ENCODE data around the gene OSER1. TPM values are rescaled to one million over a fixed set of nuclear protein-coding genes. Genes with fewer than 3 reads are reported as not detected.
"Not testable (repeated sequence)": the region's sequence is repeated elsewhere in the genome, so short reads cannot be mapped to it uniquely, and the experiment has no call there.

OSER1 gene
- total RNA-seq, 1 donor from 2014 or later = 53.2 TPM

DNA sequence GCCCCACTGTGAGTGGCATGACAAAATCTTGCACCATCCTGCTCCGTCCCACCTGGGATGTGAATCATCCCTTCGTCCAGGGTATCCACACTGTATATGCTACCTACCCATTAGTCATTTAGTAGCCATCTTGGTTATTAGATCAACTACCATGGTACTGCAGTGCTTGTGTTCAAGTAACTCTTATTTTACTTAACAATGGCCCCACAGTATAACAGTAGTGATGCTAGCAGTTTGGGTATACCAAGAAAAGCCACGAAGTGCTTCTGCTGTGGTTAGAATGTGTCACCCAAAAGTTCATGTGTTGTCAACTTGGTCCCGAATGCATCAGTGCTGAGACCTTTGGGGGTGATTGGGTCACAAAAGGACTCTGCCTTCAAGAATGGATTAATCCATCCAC lies 11.7 kb downstream of the OSER1 start:
- no peak overlapping the region for H3K4me3 ChIP-seq (ENCODE audit: low read depth, low read length)
- peaks cover 15% of the 10 kb centered on the region for H3K36me3 ChIP-seq (ENCODE audit: control insufficient read depth, insufficient read depth, low read length)
- H3K27me3 ChIP-seq (ENCODE audit: control insufficient read depth, insufficient read depth, low read length) = no peaks in the 10 kb centered on the region
- DNase-seq (ENCODE audit: low read depth) = no peak
- FAIRE-seq = peak; percentile 43
- TF ChIP-seq, protein P1, sequence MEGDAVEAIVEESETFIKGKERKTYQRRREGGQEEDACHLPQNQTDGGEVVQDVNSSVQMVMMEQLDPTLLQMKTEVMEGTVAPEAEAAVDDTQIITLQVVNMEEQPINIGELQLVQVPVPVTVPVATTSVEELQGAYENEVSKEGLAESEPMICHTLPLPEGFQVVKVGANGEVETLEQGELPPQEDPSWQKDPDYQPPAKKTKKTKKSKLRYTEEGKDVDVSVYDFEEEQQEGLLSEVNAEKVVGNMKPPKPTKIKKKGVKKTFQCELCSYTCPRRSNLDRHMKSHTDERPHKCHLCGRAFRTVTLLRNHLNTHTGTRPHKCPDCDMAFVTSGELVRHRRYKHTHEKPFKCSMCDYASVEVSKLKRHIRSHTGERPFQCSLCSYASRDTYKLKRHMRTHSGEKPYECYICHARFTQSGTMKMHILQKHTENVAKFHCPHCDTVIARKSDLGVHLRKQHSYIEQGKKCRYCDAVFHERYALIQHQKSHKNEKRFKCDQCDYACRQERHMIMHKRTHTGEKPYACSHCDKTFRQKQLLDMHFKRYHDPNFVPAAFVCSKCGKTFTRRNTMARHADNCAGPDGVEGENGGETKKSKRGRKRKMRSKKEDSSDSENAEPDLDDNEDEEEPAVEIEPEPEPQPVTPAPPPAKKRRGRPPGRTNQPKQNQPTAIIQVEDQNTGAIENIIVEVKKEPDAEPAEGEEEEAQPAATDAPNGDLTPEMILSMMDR (IDR thresholded peaks at IDR 0.05; ENCODE audit: insufficient read depth, low read length, severe bottlenecking) = no peak

GRCh38 chr20:44196271-44196670 lies 14.3 kb downstream of the OSER1 start:
- FAIRE-seq (no peak), DNase-seq (ENCODE audit: low read depth) (no peak)
- Histone ChIP-seq H3K36me3 (ENCODE audit: control insufficient read depth, insufficient read depth, low read length) (peaks cover 15% of the 10 kb centered on the region), H3K27me3 (ENCODE audit: control insufficient read depth, insufficient read depth, low read length) (no peaks in the 10 kb centered on the region), H3K4me3 (ENCODE audit: low read depth, low read length) (no peak overlapping the region)
- TF ChIP-seq, protein P1 (IDR thresholded peaks at IDR 0.05; ENCODE audit: insufficient read depth, low read length, severe bottlenecking) = no peak

- no peak overlapping the region for H3K4me3 ChIP-seq (ENCODE audit: low read depth, low read length)
- DNase-seq (ENCODE audit: low read depth) = no peak
- TF ChIP-seq, protein P1 (IDR thresholded peaks at IDR 0.05; ENCODE audit: insufficient read depth, low read length, severe bottlenecking) = no peak
- no peak for FAIRE-seq
- no peaks in the 10 kb centered on the region for H3K27me3 ChIP-seq (ENCODE audit: control insufficient read depth, insufficient read depth, low read length)
- peaks cover 13% of the 10 kb centered on the region for H3K36me3 ChIP-seq (ENCODE audit: control insufficient read depth, insufficient read depth, low read length)
Measured at GRCh38 chr20:44195605-44196004, 15.0 kb downstream of the OSER1 start.

GRCh38 chr20:44193801-44194200 lies 16.8 kb downstream of the OSER1 start:
- TF ChIP-seq, protein P1 (IDR thresholded peaks at IDR 0.05; ENCODE audit: insufficient read depth, low read length, severe bottlenecking) = no peak
- FAIRE-seq = no peak
- no peak for DNase-seq (ENCODE audit: low read depth)
- H3K27me3 ChIP-seq (ENCODE audit: control insufficient read depth, insufficient read depth, low read length) = no peaks in the 10 kb centered on the region
- no peak overlapping the region for H3K4me3 ChIP-seq (ENCODE audit: low read depth, low read length)
- H3K36me3 ChIP-seq (ENCODE audit: control insufficient read depth, insufficient read depth, low read length) = peaks cover 4% of the 10 kb centered on the region

DNA sequence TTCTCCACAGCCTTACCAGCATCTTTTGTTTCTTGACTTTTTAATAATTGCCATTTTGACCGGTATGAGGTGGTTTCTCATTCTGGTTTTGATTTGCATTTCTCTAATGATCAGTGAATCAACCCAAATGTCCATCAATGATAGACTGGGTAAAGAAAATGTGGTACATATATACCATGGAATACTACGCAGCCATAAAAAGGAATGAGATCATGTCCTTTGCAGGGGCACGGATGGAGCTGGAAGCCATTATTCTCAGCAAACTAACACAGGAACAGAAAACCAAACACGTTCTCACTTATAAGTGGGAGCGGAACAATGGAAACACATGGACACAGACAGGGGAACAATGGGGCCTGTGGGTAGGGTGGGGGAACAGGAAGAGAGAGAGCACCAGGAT lies 18.9 kb downstream of the OSER1 start:
- DNase-seq (ENCODE audit: low read depth); H3K4me3 ChIP-seq (ENCODE audit: low read depth, low read length); FAIRE-seq: not testable (repeated sequence)

DNA sequence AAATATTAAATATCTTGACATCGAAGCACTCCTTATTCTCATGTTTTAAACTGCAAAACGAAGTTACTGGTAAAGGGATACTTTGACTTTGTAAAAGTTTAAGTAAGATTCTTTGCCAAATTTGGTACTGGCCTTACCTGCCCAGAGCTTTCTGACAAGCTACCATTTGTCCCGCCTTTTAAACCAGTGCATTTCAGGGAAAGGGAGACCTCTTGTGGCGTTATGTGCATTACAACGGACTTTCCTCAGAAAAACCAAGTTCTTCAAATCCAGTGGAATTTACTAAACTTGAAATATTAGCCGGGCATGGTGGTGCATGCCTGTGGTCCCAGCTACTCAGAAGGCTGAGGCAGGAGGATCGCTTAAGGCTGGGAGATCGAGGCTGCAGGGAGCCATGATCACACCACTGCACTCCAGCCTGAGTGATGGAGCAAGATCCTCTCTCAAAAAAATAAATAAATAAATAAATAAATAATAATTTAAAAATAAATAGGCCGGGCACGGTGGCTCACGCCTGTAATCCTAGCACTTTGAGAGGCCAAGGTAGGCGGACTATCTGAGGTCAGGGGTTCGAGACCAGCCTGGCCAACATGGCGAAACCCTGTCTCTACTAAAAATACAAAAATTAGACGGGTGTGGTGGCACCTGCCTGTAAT lies 20.2 kb downstream of the OSER1 start:
- H3K27me3 ChIP-seq (ENCODE audit: control insufficient read depth, insufficient read depth, low read length); H3K4me3 ChIP-seq (ENCODE audit: low read depth, low read length); H3K36me3 ChIP-seq (ENCODE audit: control insufficient read depth, insufficient read depth, low read length); FAIRE-seq: not testable (repeated sequence)
- TF ChIP-seq, protein P1 (IDR thresholded peaks at IDR 0.05; ENCODE audit: insufficient read depth, low read length, severe bottlenecking) = peak; percentile 72
- peak; percentile 78 for DNase-seq (ENCODE audit: low read depth)

More for the DNA sequence above, 18.9 kb downstream of the OSER1 start:
- H3K36me3 ChIP-seq (ENCODE audit: control insufficient read depth, insufficient read depth, low read length); H3K27me3 ChIP-seq (ENCODE audit: control insufficient read depth, insufficient read depth, low read length): not testable (repeated sequence)

Measured in bronchial epithelial cell (primary cell).